ENCODE data around the gene KRT15. TPM values are rescaled to one million over a fixed set of nuclear protein-coding genes. Genes with fewer than 3 reads are reported as not detected.

Gene KRT15
- total and polyA plus RNA-seq, 2 of the 8 experiments (the other 6 are each of a cell fraction or from before 2014, with no cell fraction given) = 0.11 to 0.13 TPM

DNA sequence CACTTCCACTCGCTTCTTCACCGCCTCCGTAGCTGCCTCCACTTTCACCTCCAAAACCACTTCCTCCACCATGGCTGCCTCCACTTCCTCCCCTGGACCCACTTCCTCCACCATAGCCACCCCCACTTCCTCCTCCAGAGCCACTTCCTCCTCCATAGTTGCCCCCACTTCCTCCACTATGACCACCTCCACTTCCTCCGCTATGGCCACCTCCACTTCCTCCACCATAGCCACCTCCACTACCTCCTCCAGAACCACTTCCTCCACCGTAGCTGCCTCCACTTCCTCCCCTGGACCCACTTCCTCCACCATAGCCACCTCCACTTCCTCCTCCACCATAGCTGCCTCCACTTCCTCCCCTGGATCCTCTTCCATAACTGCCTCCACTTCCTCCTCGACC is 48.6 kb upstream of the KRT15 start:
- no peak overlapping the region for H2BK120ac ChIP-seq (replicated peaks; ENCODE audit: low read depth, low read length)
- no peaks in the 10 kb centered on the region for H3K4me1 ChIP-seq (replicated peaks in 1 of 4; ENCODE audit: control insufficient read depth in 3 of 4, insufficient read depth in 4 of 4, low read length in 3 of 4)
- TF ChIP-seq, protein P1, sequence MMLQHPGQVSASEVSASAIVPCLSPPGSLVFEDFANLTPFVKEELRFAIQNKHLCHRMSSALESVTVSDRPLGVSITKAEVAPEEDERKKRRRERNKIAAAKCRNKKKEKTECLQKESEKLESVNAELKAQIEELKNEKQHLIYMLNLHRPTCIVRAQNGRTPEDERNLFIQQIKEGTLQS (IDR thresholded peaks at IDR 0.05; ENCODE audit: insufficient read depth, low read depth, low read length) = no peak
- TF ChIP-seq RAD21 (IDR thresholded peaks at IDR 0.05 in 1 of 2, conservative IDR thresholded peaks at IDR 0.05 in 1 of 2; ENCODE audit: low read depth in 2 of 2, low read length in 2 of 2) (no peak), EP300 (IDR thresholded peaks at IDR 0.05; ENCODE audit: borderline replicate concordance in 1 of 2, low read depth in 2 of 2, low read length in 2 of 2) (no peak), TAF1 (IDR thresholded peaks at IDR 0.05; ENCODE audit: low read depth, low read length) (no peak)
- TF ChIP-seq, protein P2, sequence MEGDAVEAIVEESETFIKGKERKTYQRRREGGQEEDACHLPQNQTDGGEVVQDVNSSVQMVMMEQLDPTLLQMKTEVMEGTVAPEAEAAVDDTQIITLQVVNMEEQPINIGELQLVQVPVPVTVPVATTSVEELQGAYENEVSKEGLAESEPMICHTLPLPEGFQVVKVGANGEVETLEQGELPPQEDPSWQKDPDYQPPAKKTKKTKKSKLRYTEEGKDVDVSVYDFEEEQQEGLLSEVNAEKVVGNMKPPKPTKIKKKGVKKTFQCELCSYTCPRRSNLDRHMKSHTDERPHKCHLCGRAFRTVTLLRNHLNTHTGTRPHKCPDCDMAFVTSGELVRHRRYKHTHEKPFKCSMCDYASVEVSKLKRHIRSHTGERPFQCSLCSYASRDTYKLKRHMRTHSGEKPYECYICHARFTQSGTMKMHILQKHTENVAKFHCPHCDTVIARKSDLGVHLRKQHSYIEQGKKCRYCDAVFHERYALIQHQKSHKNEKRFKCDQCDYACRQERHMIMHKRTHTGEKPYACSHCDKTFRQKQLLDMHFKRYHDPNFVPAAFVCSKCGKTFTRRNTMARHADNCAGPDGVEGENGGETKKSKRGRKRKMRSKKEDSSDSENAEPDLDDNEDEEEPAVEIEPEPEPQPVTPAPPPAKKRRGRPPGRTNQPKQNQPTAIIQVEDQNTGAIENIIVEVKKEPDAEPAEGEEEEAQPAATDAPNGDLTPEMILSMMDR (IDR thresholded peaks at IDR 0.05; ENCODE audit: control extremely low read depth in 1 of 3, insufficient read depth in 1 of 3, low read depth in 1 of 3, low read length in 3 of 3) = no peak
- no peak overlapping the region for H2AFZ ChIP-seq (ENCODE audit: low read length)
- ChIA-PET POLR2A (ENCODE audit: partially characterized antibody) (no interaction called here), CTCF (ENCODE audit: partially characterized antibody) (interaction anchor here (0.8 to 12.7 kb wide), 9 partner anchors 10 to 658 kb away, joined by 3 to 129 read pairs (median 6); no protein-coding TSS in a partner anchor)
- no peak overlapping the region for H3K27ac ChIP-seq (ENCODE audit: low read depth, low read length)
- no peak overlapping the region for H3K9ac ChIP-seq (replicated peaks in 1 of 4; ENCODE audit: extremely low read depth in 1 of 4, low read depth in 3 of 4, low read length in 3 of 4)
- H3K79me1 ChIP-seq (ENCODE audit: low read depth, low read length) = no peaks in the 10 kb centered on the region
- 92% methylated on average over 6 of the region's 6 CpGs; no CpG with 5 or more reads in 1 of the 2 experiments for WGBS, 2 experiments (ENCODE audit: extremely low coverage in 1 of 2, insufficient coverage in 1 of 2, insufficient read length in 1 of 2, insufficient replicate concordance in 2 of 2, low coverage in 1 of 2, low lambda C conversion rate in 2 of 2, missing lambda C conversion rate in 1 of 2)
- H3K23me2 ChIP-seq (ENCODE audit: low read depth, low read length) = peaks cover 3% of the 10 kb centered on the region; the same call in 1 of the 2 replicates
- no peak overlapping the region for H2BK20ac ChIP-seq (ENCODE audit: low read length)
- H4K8ac ChIP-seq (ENCODE audit: extremely low read depth, insufficient read depth, low read length) = no peak overlapping the region
- H2AK5ac ChIP-seq (ENCODE audit: low read depth, low read length) = no peak overlapping the region; the same call in 1 of the 2 replicates
- no peak overlapping the region for H4K91ac ChIP-seq (replicated peaks; ENCODE audit: insufficient read length, low read length)
- H2BK5ac ChIP-seq (ENCODE audit: low read depth, low read length) = no peak overlapping the region
- H3K4ac ChIP-seq (replicated peaks; ENCODE audit: insufficient read length, low read depth, low read length) = no peak overlapping the region
- no peak overlapping the region for H2BK12ac ChIP-seq (ENCODE audit: low read depth, low read length)
- H3K4me3 ChIP-seq (ENCODE audit: extremely low read depth in 1 of 4, insufficient read depth in 2 of 4, low read depth in 3 of 4, low read length in 4 of 4) = no peak overlapping the region
- no peaks in the 10 kb centered on the region for H3K36me3 ChIP-seq (ENCODE audit: control insufficient read depth in 2 of 4, insufficient read depth in 4 of 4, low read length in 3 of 4)
- no peaks in the 10 kb centered on the region for H3K9me3 ChIP-seq (ENCODE audit: insufficient read depth in 2 of 2, low read depth in 1 of 2, low read length in 1 of 2)
- no peaks in the 10 kb centered on the region for H3K27me3 ChIP-seq (replicated peaks in 1 of 4; ENCODE audit: control insufficient read depth in 3 of 4, extremely low read depth in 1 of 4, insufficient read depth in 3 of 4, low read length in 3 of 4)
- FAIRE-seq = no peak
- no peak overlapping the region for H3K14ac ChIP-seq (ENCODE audit: insufficient read length)
- no peak overlapping the region for H3K4me2 ChIP-seq (ENCODE audit: insufficient read depth in 1 of 2, low read depth in 2 of 2, low read length in 2 of 2)
- H3K18ac ChIP-seq (ENCODE audit: extremely low read depth, low read length) = no peak overlapping the region
- H2BK15ac ChIP-seq (ENCODE audit: low read length) = 0 out of 2 replicates have a peak overlapping the region, but pooled peaks have one; percentile 92
- H3K56ac ChIP-seq (replicated peaks; ENCODE audit: insufficient read length, low read depth, low read length) = no peak overlapping the region
- H3K79me2 ChIP-seq (ENCODE audit: control insufficient read depth in 1 of 2, insufficient read depth in 2 of 2, low read length in 2 of 2) = no peaks in the 10 kb centered on the region
- H3K23ac ChIP-seq (ENCODE audit: insufficient read length) = no peak overlapping the region
- H4K5ac ChIP-seq (ENCODE audit: insufficient read length, low read depth, low read length) = no peak overlapping the region
- no peaks in the 10 kb centered on the region for H4K20me1 ChIP-seq (replicated peaks in 1 of 2; ENCODE audit: control insufficient read depth in 1 of 2, insufficient read depth in 2 of 2, low read length in 2 of 2)
- no peak for DNase-seq (ENCODE audit: low read depth in 1 of 2, low spot score in 2 of 2)
